ENCODE results near the gene USP25.

GRCh38 chr21:15857740-15858139 is 128.0 kb downstream of the USP25 start:
- TF ChIP-seq CTCF (IDR thresholded peaks at IDR 0.05), result no peak
- TF ChIP-seq POLR2A (IDR thresholded peaks at IDR 0.05), result no peak
